Breast epithelium (tissue), 3 donors: Measurements from ENCODE around the gene CPLANE2.

Experiments used
- POLR2A ChIP-seq: fragments of 450-650 bp; IDR thresholded peaks from one replicate; pipeline ENCODE4 v1.6.1; 2016; ENCODE audit warnings: antibody characterized with exemption, mild to moderate bottlenecking, moderate library complexity
- POLR2AphosphoS5 ChIP-seq, 3 donors: sonication (generic); formaldehyde crosslinking; IDR thresholded peaks; one replicate each; pipeline ENCODE4 v1.6.1; 2017; ENCODE audit warnings: antibody characterized with exemption in 3 of 3
- TF ChIP-seq, protein P1 (sequence below), 3 donors: fragments of 450-650 bp; IDR thresholded peaks; one replicate each; pipeline ENCODE4 v1.5.1; 2016 to 2017; ENCODE audit warnings: antibody characterized with exemption in 3 of 3, mild to moderate bottlenecking in 3 of 3, moderate library complexity in 3 of 3

DNA sequence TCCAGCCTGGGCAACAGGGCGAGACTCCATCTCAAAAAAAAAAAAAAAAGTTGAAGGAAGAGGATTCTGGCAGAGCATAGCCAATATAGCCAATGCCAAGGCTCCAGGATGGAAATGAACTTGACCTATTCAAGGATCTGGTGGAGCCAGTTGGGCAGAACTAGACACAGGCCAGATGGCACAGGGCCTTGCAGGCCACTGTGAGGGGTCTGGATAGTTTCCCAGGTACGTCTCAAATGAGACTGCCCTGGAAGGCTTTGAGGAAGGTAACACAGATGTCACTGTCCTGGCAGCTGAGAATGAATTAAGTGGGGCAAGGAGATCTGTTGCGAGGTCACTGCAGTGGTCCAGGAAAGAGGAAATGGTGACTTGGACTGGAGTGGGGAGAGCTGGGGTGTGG lies 12.5 kb downstream of the CPLANE2 start:
- TF ChIP-seq, protein P1, sequence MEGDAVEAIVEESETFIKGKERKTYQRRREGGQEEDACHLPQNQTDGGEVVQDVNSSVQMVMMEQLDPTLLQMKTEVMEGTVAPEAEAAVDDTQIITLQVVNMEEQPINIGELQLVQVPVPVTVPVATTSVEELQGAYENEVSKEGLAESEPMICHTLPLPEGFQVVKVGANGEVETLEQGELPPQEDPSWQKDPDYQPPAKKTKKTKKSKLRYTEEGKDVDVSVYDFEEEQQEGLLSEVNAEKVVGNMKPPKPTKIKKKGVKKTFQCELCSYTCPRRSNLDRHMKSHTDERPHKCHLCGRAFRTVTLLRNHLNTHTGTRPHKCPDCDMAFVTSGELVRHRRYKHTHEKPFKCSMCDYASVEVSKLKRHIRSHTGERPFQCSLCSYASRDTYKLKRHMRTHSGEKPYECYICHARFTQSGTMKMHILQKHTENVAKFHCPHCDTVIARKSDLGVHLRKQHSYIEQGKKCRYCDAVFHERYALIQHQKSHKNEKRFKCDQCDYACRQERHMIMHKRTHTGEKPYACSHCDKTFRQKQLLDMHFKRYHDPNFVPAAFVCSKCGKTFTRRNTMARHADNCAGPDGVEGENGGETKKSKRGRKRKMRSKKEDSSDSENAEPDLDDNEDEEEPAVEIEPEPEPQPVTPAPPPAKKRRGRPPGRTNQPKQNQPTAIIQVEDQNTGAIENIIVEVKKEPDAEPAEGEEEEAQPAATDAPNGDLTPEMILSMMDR (IDR thresholded peaks at IDR 0.05): no peak
- no peak for TF ChIP-seq POLR2A
- TF ChIP-seq POLR2AphosphoS5 (IDR thresholded peaks at IDR 0.05): no peak
